Epithelial cell of proximal tubule (primary cell): ENCODE data around the gene GJA3. TPM values are rescaled to one million over a fixed set of nuclear protein-coding genes. Genes with fewer than 3 reads are reported as not detected.

Source experiments
- DNase-seq: peaks from one replicate; pipeline ENCODE4 v3.0.0-alpha.2; 2011; ENCODE audit warnings: low read depth
- H3K4me3 ChIP-seq: 2 replicates; pipeline ENCODE4 v1.5.1; 2011; ENCODE audit warnings: low read depth, mild to moderate bottlenecking, low read length
- CTCF ChIP-seq: conservative IDR thresholded peaks from 2 replicates; pipeline ENCODE4 v1.5.1; 2012; ENCODE audit warnings: low read depth, mild to moderate bottlenecking, low read length
- total RNA-seq: library from RNA; depleted of rRNA; stranded (reverse); fragments of >200 nt; gene quantifications from 2 replicates; pipeline ENCODE4 v1.2.3, GENCODE V29; 2015

GJA3 gene
- total RNA-seq, 1 donor from 2014 or later: 0.58 TPM

DNA sequence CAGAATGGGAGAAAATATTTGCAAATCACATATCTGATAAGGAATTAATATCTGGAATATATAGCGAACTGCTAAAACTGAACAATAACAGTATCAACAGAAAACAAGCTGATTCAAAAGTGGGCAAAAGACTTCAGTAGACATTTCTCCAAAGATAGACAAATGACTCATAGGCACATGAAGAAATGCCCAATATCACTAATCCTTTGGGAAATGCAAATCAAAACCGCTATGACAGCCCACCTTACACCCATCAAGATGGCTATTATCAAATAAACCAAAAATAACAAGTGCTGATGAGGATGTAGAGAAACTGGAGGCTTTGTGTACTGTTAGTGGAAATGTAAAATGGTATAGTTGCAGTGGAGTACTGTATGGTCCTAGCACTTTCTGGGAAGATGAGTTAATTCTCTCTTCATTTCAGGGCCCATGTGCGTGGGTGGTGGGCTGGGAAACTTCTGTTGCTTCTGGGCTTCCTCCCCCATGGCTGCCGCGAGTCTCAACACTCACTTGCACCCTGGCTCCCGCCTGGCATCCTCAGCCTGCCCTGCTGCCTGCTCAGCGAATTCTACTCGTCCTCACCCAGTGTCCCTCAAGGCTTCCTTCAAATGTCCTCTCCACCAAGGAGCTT, 12.4 kb upstream of the GJA3 start:
- no peak overlapping the region for H3K4me3 ChIP-seq
- no peak for TF ChIP-seq CTCF
- no peak for DNase-seq

DNA sequence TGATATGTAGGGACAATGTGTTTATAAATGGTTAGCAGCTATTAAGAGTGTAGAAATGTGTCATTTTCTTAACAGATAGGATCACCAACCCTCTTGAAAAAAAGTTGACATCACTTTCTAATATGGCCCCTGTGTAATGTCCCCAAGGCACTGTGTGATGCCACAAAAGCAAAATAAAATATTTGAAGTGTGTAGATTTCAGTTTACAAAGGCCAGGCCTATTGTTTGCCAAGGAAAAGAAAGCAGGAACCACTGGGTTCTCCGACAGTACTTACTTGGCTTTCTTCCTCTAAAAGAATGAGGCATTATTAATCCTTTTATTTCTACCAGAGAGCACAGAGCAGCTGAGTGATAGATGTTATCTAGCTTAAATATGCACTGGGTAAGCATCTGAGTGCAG, 10.5 kb upstream of the GJA3 start:
- no peak overlapping the region for H3K4me3 ChIP-seq
- DNase-seq: no peak
- no peak for TF ChIP-seq CTCF

- no peak for TF ChIP-seq CTCF
- no peak overlapping the region for H3K4me3 ChIP-seq
- no peak for DNase-seq
Observed at GRCh38 chr13:20170921-20171320, 10.1 kb upstream of the GJA3 start.

DNA sequence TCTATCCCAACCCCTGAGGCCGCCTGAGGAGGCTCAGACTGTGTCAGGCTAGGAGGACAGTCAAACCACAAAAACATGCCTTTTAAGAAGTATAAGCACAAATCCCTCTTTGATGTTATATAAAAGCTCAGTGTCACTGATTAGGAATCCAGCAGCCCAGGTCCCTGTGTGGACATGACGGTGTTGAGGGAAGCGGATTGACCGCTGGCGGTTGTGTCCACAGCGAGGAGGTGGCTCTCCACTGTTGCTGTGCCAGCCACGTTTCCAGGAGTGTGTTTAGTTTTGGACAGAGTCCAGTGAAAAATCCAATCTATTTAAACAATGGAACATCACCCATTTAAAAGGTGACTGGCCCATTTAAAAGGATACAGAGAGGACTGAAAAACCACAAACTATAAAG, 7.5 kb upstream of the GJA3 start:
- no peak for TF ChIP-seq CTCF
- no peak for DNase-seq
- H3K4me3 ChIP-seq: no peak overlapping the region

DNA sequence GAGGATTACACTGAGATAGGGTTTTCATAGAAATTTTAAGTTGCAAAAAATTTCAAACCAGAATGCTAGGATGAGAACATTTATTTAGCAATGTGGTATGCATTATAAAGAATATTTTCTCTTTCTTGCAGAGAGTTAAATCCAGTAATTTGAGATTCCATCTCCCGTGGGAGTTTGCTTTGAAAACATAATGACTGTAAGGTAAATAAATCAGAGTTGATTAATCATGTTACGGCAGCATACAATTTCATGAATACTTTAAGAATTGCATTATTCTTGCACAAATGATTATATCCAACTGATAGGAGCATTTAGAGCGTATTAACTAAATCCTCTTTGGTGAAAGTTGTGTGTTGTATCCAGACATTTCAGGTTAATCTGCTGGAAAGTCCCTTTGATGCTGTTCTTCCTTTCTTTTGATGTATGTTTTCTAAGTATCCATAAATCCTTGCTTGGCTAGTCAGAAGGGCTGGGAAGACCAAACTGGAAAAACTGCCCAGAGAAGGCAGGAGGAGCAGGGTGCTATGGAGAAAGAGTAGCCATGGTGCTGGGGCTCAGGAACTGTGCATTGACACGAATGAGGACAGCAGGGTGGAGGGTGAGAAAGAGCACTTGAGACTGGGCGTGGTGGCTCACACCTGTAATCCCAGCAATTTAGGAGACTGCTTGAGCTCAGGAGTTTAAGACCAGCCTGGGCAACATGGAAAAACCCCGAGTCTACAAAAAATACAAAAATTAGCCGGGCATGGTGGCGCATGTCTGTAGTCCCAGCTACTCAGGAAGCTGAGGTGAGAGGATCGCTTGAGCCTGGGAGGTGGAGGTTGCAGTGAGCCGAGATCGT, 4.8 kb upstream of the GJA3 start:
- H3K4me3 ChIP-seq: no peak overlapping the region
- no peak for DNase-seq
- TF ChIP-seq CTCF: no peak

GRCh38 chr13:20161951-20162300, 1.1 kb upstream of the GJA3 start:
- DNase-seq: no peak
- H3K4me3 ChIP-seq: no peak overlapping the region
- no peak for TF ChIP-seq CTCF

GRCh38 chr13:20161275-20161950, 561 bp upstream of the GJA3 start:
- peak overlapping the region; percentile 47 for H3K4me3 ChIP-seq
- no peak for DNase-seq
- TF ChIP-seq CTCF: no peak
